Right cardiac atrium (tissue), 5 donors: ENCODE data around the gene SUSD6. TPM values are rescaled to one million over a fixed set of nuclear protein-coding genes. Genes with fewer than 3 reads are reported as not detected.
"Not testable (repeated sequence)": the region's sequence is repeated elsewhere in the genome, so short reads cannot be mapped to it uniquely, and the experiment has no call there.

Source experiments
- ATAC-seq, 2 donors: fragments of 200-7000 bp; cut with Tn5 transposase; one replicate each; pipeline versions ENCODE4 v1.8.0 to v1.9.1; 2020; ENCODE audit warnings: moderate library complexity in 2 of 2, mild to moderate bottlenecking in 1 of 2
- DNase-seq, 3 donors: peaks; one replicate each; pipeline ENCODE4 v3.0.0-alpha.2; 2020
- H3K27ac ChIP-seq: one replicate; pipeline ENCODE4 v1.5.1; 2013; ENCODE audit warnings: mild to moderate bottlenecking, low read length, control low read depth, moderate library complexity
- H3K27me3 ChIP-seq: one replicate; pipeline ENCODE4 v1.6.1; 2013; ENCODE audit not compliant: control insufficient read depth, insufficient read depth
- H3K4me1 ChIP-seq: one replicate; pipeline ENCODE4 v1.6.1; 2013; ENCODE audit warnings: low read length; ENCODE audit not compliant: control insufficient read depth, insufficient read depth
- H3K4me3 ChIP-seq: one replicate; pipeline ENCODE4 v1.5.1; 2013; ENCODE audit warnings: low read length, control low read depth
- H3K9me3 ChIP-seq: one replicate; pipeline ENCODE4 v1.6.1; 2013; ENCODE audit warnings: low read length; ENCODE audit not compliant: control insufficient read depth
- WGBS: extraction: QIAGEN DNeasy Blood & Tissue Kit; methylation state at CpG from one replicate; pipeline ENCODE4 v1.1.7; 2013; 5-methylcytosine and 5-hydroxymethylcytosine counted together
- intact Hi-C, 4 donors: fragments of 100-400 bp; cut with DNase I; formaldehyde crosslinking; loops; one replicate each; pipeline versions ENCODE4 v1.11.0 to v1.14.0; 2022 to 2023
- polyA plus RNA-seq: library from polyadenylated mRNA; stranded (reverse); fragments of 200-250 nt; gene quantifications from one replicate; pipeline ENCODE4 v1.2.3, GENCODE V29; 2013
- total RNA-seq, 4 donors: library from RNA; stranded (reverse); fragmentation: NEBNext Ultra II Directional; extraction: Animal tissue kit (Norgen Biotek cat#: 25700); gene quantifications; one replicate each; pipeline ENCODE4 v1.2.1, GENCODE V29; 2021
- donor health status: healthy with polysubstance abuse.
- donor health status: DM: no; HTN: yes; CAD: no.
- donor health status: DM: no; HTN: no; CAD: no.
- donor health status: DM: no; HTN: yes; CAD: no; lungs with severe emphysema.
- donor health status: DM: yes; HTN: yes; CAD: no.

SUSD6 gene
- total and polyA plus RNA-seq, 5 donors: 9.1 to 25.9 (median 22.0) TPM

GRCh38 chr14:69716478-69717187, 105.2 kb downstream of the SUSD6 start:
- intact Hi-C loops: no loop called here
- WGBS: 62% methylated on average over 5 of the region's 5 CpGs
- ATAC-seq: peak; percentile 6 to 27

GRCh38 chr14:69718614-69719013, 107.2 kb downstream of the SUSD6 start:
- peaks cover 15% of the 10 kb centered on the region for H3K4me1 ChIP-seq
- H3K27me3 ChIP-seq, H3K9me3 ChIP-seq, ATAC-seq, H3K4me3 ChIP-seq, H3K27ac ChIP-seq, DNase-seq, intact Hi-C loops: not testable (repeated sequence)
- WGBS: 90% methylated on average over 2 of the region's 2 CpGs

More at GRCh38 chr14:69716478-69717187, 105.2 kb downstream of the SUSD6 start:
- Histone ChIP-seq H3K9me3 (no peaks in the 10 kb centered on the region), H3K4me3 (no peak overlapping the region), H3K27ac (peak overlapping the region; percentile 23), H3K4me1 (peaks cover 31% of the 10 kb centered on the region), H3K27me3 (no peaks in the 10 kb centered on the region)
- no peak for DNase-seq

- intact Hi-C loops: no loop called here
- H3K4me1 ChIP-seq: peaks cover 15% of the 10 kb centered on the region
Measured at GRCh38 chr14:69719501-69719951, 108.1 kb downstream of the SUSD6 start.

GRCh38 chr14:69720912-69721311, 109.5 kb downstream of the SUSD6 start:
- intact Hi-C loops: no loop called here
- H3K4me1 ChIP-seq: peaks cover 13% of the 10 kb centered on the region

More at GRCh38 chr14:69719501-69719951, 108.1 kb downstream of the SUSD6 start:
- peak in 2 of 3 donors; percentile 62 to 81 for DNase-seq
- peak; percentile 76 to 88 for ATAC-seq
- Histone ChIP-seq H3K4me3 (no peak overlapping the region), H3K27me3 (no peaks in the 10 kb centered on the region), H3K9me3 (no peaks in the 10 kb centered on the region), H3K27ac (peak overlapping the region; percentile 50)
- 35% methylated on average over 7 of the region's 7 CpGs for WGBS

GRCh38 chr14:69726761-69727511, 115.5 kb downstream of the SUSD6 start:
- no peaks in the 10 kb centered on the region for H3K9me3 ChIP-seq
- WGBS: 4% methylated on average over 51 of the region's 51 CpGs
- no peaks in the 10 kb centered on the region for H3K27me3 ChIP-seq
- ATAC-seq (peak; percentile 97 to 98), DNase-seq (peak; percentile 83 to 94 (median 93))
- intact Hi-C loops: loop anchor here (2.0 to 5.0 kb wide), 4 partner anchors 122 to 142 kb away; no protein-coding TSS in a partner anchor
- H3K4me1 ChIP-seq: no peaks in the 10 kb centered on the region
- H3K4me3 ChIP-seq: peak overlapping the region; percentile 4
- no peak overlapping the region for H3K27ac ChIP-seq

More at GRCh38 chr14:69720912-69721311, 109.5 kb downstream of the SUSD6 start:
- 72% methylated on average over 4 of the region's 4 CpGs for WGBS
- DNase-seq: no peak
- Histone ChIP-seq H3K9me3 (no peaks in the 10 kb centered on the region), H3K27ac (no peak overlapping the region), H3K4me3 (no peak overlapping the region), H3K27me3 (no peaks in the 10 kb centered on the region)
- ATAC-seq: no peak

GRCh38 chr14:69727860-69728259, 116.5 kb downstream of the SUSD6 start:
- no peaks in the 10 kb centered on the region for H3K27me3 ChIP-seq
- H3K9me3 ChIP-seq: no peaks in the 10 kb centered on the region
- DNase-seq (no peak), ATAC-seq (no peak)
- no peak overlapping the region for H3K4me3 ChIP-seq
- intact Hi-C loops: loop anchor here (2.0 to 5.0 kb wide), 4 partner anchors 123 to 143 kb away; no protein-coding TSS in a partner anchor
- WGBS: 85% methylated on average over 4 of the region's 4 CpGs
- H3K27ac ChIP-seq: no peak overlapping the region
- H3K4me1 ChIP-seq: no peaks in the 10 kb centered on the region

GRCh38 chr14:69731919-69732598, 120.7 kb downstream of the SUSD6 start:
- DNase-seq, H3K4me3 ChIP-seq, H3K4me1 ChIP-seq, intact Hi-C loops, H3K27me3 ChIP-seq, H3K27ac ChIP-seq, H3K9me3 ChIP-seq, ATAC-seq: not testable (repeated sequence)
- 97% methylated on average over 8 of the region's 8 CpGs for WGBS

GRCh38 chr14:69736405-69736804, 125.0 kb downstream of the SUSD6 start:
- ATAC-seq, H3K27ac ChIP-seq, H3K27me3 ChIP-seq, H3K9me3 ChIP-seq, H3K4me3 ChIP-seq, DNase-seq, H3K4me1 ChIP-seq, intact Hi-C loops: not testable (repeated sequence)
- 82% methylated on average over 4 of the region's 4 CpGs for WGBS

GRCh38 chr14:69741055-69741454, 129.7 kb downstream of the SUSD6 start:
- no peak for DNase-seq

GRCh38 chr14:69749956-69750355, 138.6 kb downstream of the SUSD6 start:
- Histone ChIP-seq H3K27ac (no peak overlapping the region), H3K27me3 (no peaks in the 10 kb centered on the region), H3K4me1 (no peaks in the 10 kb centered on the region), H3K9me3 (no peaks in the 10 kb centered on the region), H3K4me3 (no peak overlapping the region)
- DNase-seq (no peak), ATAC-seq (no peak)
- 63% methylated on average over 1 of the region's 1 CpG for WGBS
- intact Hi-C loops: no loop called here

More at GRCh38 chr14:69741055-69741454, 129.7 kb downstream of the SUSD6 start:
- intact Hi-C loops: no loop called here
- no peak for ATAC-seq
- WGBS: 97% methylated on average over 1 of the region's 1 CpG
- Histone ChIP-seq H3K9me3 (no peaks in the 10 kb centered on the region), H3K27ac (no peak overlapping the region), H3K4me1 (no peaks in the 10 kb centered on the region), H3K27me3 (no peaks in the 10 kb centered on the region), H3K4me3 (no peak overlapping the region)
